ENCODE measurements around the gene BATF2.
"Not testable (repeated sequence)": the region's sequence is repeated elsewhere in the genome, so short reads cannot be mapped to it uniquely, and the experiment has no call there.

BATF2 gene

GRCh38 chr11:65014726-65015227, 18.0 kb upstream of the BATF2 start:
- H3K4me3 ChIP-seq (ENCODE audit: low read depth in 1 of 2, low read length in 2 of 2) = peak overlapping the region; percentile 92 to 97
- no peaks in the 10 kb centered on the region for H3K9me3 ChIP-seq (ENCODE audit: control insufficient read depth in 1 of 2, low read length in 2 of 2)
- H3K27me3 ChIP-seq (ENCODE audit: control insufficient read depth in 1 of 2, insufficient read depth in 2 of 2, low read length in 2 of 2) = no peaks in the 10 kb centered on the region
- peaks cover 10 to 20% of the 10 kb centered on the region in 2 donors for H3K4me1 ChIP-seq (ENCODE audit: control insufficient read depth in 1 of 2, insufficient read depth in 2 of 2, low read length in 2 of 2)
- H3K9ac ChIP-seq (ENCODE audit: low read depth in 1 of 2, low read length in 2 of 2) = peak overlapping the region; percentile 98
- H3K27ac ChIP-seq (ENCODE audit: low read depth, low read length) = peak overlapping the region; percentile 99
- H3K36me3 ChIP-seq (ENCODE audit: control insufficient read depth in 1 of 2, insufficient read depth in 2 of 2, low read length in 2 of 2) = peaks cover 0 to 12% of the 10 kb centered on the region in 2 donors

DNA sequence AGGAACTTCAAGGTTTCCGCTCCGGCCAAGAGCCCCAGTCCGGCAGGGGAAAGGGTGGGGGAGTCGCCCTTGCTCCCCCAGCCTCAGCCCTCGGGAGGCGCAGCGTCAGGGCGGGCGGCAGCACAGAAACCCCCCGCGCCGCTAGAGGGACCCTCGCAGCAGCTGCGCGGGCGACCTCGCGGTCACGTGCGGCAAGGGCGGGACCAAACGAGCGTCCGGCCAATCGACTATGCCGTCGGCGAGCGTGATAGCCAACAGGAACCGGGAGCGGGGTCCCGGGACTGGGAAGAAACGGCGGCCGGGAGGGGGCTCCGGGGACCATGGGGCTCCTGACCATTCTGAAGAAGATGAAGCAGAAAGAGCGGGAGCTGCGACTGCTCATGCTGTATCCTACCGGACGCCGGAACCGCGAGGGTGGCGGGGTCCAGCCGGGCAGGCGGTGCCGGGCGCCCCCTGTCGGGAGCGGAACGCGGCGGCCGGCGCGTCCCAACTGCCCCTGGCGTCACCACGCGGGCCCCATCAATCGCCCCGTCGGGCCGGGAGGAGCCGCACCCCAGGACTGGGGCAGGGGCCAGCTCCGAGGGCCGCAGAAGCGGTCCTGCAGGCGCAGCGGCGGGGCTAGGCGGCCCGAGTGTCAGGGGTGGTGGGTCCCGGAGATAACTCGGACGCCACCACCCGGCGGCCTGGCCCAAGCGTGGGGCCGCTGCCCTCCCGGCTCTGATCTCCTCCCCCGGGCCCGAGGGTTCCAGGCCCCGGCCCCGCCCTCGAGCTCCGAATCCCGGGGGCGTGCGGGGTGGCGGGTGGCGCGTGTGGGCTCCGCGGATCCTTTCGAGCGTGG, 17.3 kb upstream of the BATF2 start, which contains the start of gene ARL2:
Gene ARL2, plus strand, starts transcription at position 273 of the 838 bp plus-strand sequence. Its CDS starts 48 bp downstream, at position 321.
- peak within 1 kb of the TSS; percentile 98 for H3K9ac ChIP-seq (ENCODE audit: low read depth in 1 of 2, low read length in 2 of 2)
- peak within 1 kb of the TSS; percentile 92 to 97 for H3K4me3 ChIP-seq (ENCODE audit: low read depth in 1 of 2, low read length in 2 of 2)
- H3K4me1 ChIP-seq (ENCODE audit: control insufficient read depth in 1 of 2, insufficient read depth in 2 of 2, low read length in 2 of 2) = peaks cover 10 to 20% of the 10 kb centered on the region in 2 donors
- H3K27ac ChIP-seq (ENCODE audit: low read depth, low read length) = peak within 1 kb of the TSS; percentile 99
- no peaks in the 10 kb centered on the region for H3K27me3 ChIP-seq (ENCODE audit: control insufficient read depth in 1 of 2, insufficient read depth in 2 of 2, low read length in 2 of 2)
- H3K36me3 ChIP-seq (ENCODE audit: control insufficient read depth in 1 of 2, insufficient read depth in 2 of 2, low read length in 2 of 2) = peaks cover 0 to 8% of the 10 kb centered on the region in 2 donors
- H3K9me3 ChIP-seq (ENCODE audit: control insufficient read depth in 1 of 2, low read length in 2 of 2) = no peaks in the 10 kb centered on the region

DNA sequence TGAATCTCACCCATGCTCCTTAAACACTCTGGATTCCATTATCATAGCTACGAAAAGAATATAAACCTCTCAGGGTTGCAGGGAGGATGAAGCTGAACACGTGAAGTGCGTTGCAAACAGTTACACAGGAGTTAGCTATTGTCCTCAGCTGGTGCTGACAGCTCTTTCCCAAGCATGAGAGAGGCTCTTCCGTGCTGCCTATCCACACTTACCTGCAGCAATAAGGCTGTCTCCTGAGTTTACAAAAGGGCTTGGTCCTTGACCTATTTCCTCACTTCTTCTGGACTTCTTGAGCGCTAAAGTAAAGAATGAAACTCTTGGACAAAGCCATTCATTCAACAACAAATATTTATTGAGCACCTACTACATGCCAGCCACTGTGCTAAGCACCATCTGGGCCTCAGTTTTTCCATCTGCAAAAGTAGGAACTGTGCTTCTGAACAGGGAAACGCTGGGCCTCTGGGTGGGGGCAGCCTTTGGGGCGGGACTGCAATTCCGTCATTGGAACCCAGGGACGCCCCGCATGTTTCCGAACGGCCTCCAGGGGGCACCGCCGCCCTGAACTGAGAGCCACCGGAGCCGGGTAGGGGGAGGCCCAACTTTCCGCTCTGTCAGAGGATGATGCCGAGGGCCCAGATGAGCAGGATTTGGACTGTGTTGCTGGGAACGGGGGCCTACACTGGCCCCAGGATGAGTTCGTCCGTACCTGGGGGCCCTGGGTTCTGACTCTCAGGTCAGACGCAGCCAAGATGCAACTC, 16.5 kb upstream of the BATF2 start:
- Histone ChIP-seq H3K9me3 (ENCODE audit: control insufficient read depth in 1 of 2, low read length in 2 of 2) (no peaks in the 10 kb centered on the region), H3K27ac (ENCODE audit: low read depth, low read length) (peak overlapping the region; percentile 99), H3K4me3 (ENCODE audit: low read depth in 1 of 2, low read length in 2 of 2) (peak overlapping the region; percentile 92 to 97), H3K9ac (ENCODE audit: low read depth in 1 of 2, low read length in 2 of 2) (peak overlapping the region; percentile 98), H3K27me3 (ENCODE audit: control insufficient read depth in 1 of 2, insufficient read depth in 2 of 2, low read length in 2 of 2) (no peaks in the 10 kb centered on the region), H3K4me1 (ENCODE audit: control insufficient read depth in 1 of 2, insufficient read depth in 2 of 2, low read length in 2 of 2) (peaks cover 10 to 20% of the 10 kb centered on the region in 2 donors), H3K36me3 (ENCODE audit: control insufficient read depth in 1 of 2, insufficient read depth in 2 of 2, low read length in 2 of 2) (peaks cover 0 to 2% of the 10 kb centered on the region in 2 donors)

DNA sequence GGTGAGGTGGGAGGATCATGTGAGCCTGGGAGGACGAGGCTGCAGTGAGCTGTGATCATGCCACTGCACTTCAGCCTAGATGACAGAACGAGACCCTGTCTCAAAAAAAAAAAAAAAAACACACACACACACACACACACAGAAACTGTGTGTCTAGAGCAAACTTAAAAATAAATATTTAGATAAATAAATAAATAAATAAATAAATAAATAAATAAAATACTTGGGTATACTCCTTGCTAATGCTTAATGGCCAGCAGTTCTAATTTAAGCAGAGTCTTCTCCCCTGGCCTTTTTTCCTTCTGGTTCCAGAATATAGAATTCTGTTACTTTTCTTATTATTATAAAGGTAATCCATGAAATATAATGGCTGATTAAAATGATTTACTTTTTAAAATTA, 12.1 kb upstream of the BATF2 start:
- no peaks in the 10 kb centered on the region for H3K36me3 ChIP-seq (ENCODE audit: control insufficient read depth in 1 of 2, insufficient read depth in 2 of 2, low read length in 2 of 2)
- H3K27me3 ChIP-seq (ENCODE audit: control insufficient read depth in 1 of 2, insufficient read depth in 2 of 2, low read length in 2 of 2) = no peaks in the 10 kb centered on the region
- H3K9ac ChIP-seq (ENCODE audit: low read depth in 1 of 2, low read length in 2 of 2) = no peak overlapping the region
- H3K9me3 ChIP-seq (ENCODE audit: control insufficient read depth in 1 of 2, low read length in 2 of 2) = no peaks in the 10 kb centered on the region
- H3K4me3 ChIP-seq (ENCODE audit: low read depth in 1 of 2, low read length in 2 of 2) = no peak overlapping the region
- H3K4me1 ChIP-seq (ENCODE audit: control insufficient read depth in 1 of 2, insufficient read depth in 2 of 2, low read length in 2 of 2) = peaks cover 6 to 8% of the 10 kb centered on the region in 2 donors
- no peak overlapping the region for H3K27ac ChIP-seq (ENCODE audit: low read depth, low read length)

DNA sequence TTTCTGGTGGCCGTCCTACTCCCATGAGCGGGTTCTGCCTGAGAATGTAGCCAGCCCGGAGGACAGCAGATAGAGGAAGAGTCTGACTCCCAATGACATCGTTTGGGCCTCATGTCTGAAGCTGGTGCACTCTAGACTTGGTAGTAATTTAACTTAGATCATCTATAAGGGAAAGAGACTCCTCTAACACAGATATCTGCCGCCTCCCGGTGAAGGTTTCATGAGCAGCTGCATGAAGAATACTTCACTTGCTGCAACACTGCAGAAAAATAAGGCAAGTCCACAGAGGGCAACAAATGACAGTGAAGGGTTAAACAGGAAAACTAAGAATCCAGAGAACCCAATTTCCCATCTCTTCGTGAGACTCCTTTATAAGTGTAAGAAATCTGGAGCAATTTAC, 11.2 kb upstream of the BATF2 start:
- Histone ChIP-seq H3K27ac (ENCODE audit: low read depth, low read length) (no peak overlapping the region), H3K27me3 (ENCODE audit: control insufficient read depth in 1 of 2, insufficient read depth in 2 of 2, low read length in 2 of 2) (no peaks in the 10 kb centered on the region), H3K4me3 (ENCODE audit: low read depth in 1 of 2, low read length in 2 of 2) (no peak overlapping the region), H3K9me3 (ENCODE audit: control insufficient read depth in 1 of 2, low read length in 2 of 2) (no peaks in the 10 kb centered on the region), H3K36me3 (ENCODE audit: control insufficient read depth in 1 of 2, insufficient read depth in 2 of 2, low read length in 2 of 2) (no peaks in the 10 kb centered on the region), H3K4me1 (ENCODE audit: control insufficient read depth in 1 of 2, insufficient read depth in 2 of 2, low read length in 2 of 2) (peaks cover 3% of the 10 kb centered on the region in 2 donors), H3K9ac (ENCODE audit: low read depth in 1 of 2, low read length in 2 of 2) (no peak overlapping the region)

- H3K9me3 ChIP-seq (ENCODE audit: control insufficient read depth in 1 of 2, low read length in 2 of 2); H3K36me3 ChIP-seq (ENCODE audit: control insufficient read depth in 1 of 2, insufficient read depth in 2 of 2, low read length in 2 of 2); H3K4me1 ChIP-seq (ENCODE audit: control insufficient read depth in 1 of 2, insufficient read depth in 2 of 2, low read length in 2 of 2); H3K4me3 ChIP-seq (ENCODE audit: low read depth in 1 of 2, low read length in 2 of 2); H3K9ac ChIP-seq (ENCODE audit: low read depth in 1 of 2, low read length in 2 of 2); H3K27me3 ChIP-seq (ENCODE audit: control insufficient read depth in 1 of 2, insufficient read depth in 2 of 2, low read length in 2 of 2); H3K27ac ChIP-seq (ENCODE audit: low read depth, low read length): not testable (repeated sequence)
Observed at GRCh38 chr11:65003968-65004367, 7.2 kb upstream of the BATF2 start.

DNA sequence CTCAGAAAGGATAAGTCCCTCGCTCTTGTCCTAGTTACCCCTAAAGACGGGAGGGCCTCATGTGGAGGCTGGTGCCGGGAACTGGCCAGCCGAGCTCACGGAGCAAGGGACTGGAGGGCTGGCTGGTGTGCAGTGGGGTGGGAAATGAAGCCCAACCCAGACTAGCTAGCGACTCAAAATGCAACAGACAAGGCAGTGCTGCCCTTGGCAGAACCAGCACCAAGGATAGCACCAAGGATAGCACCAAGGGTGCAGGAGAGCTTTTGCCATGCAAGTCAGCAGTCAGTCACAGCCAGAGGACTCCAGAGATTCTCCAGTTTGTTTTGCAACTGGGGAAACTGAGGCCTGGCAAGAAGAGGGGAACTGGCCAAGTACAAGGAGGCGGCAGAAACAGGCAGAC, 6.5 kb upstream of the BATF2 start:
- Histone ChIP-seq H3K4me1 (ENCODE audit: control insufficient read depth in 1 of 2, insufficient read depth in 2 of 2, low read length in 2 of 2) (peaks cover 13 to 16% of the 10 kb centered on the region in 2 donors), H3K36me3 (ENCODE audit: control insufficient read depth in 1 of 2, insufficient read depth in 2 of 2, low read length in 2 of 2) (no peaks in the 10 kb centered on the region), H3K27ac (ENCODE audit: low read depth, low read length) (no peak overlapping the region), H3K9me3 (ENCODE audit: control insufficient read depth in 1 of 2, low read length in 2 of 2) (no peaks in the 10 kb centered on the region), H3K27me3 (ENCODE audit: control insufficient read depth in 1 of 2, insufficient read depth in 2 of 2, low read length in 2 of 2) (no peaks in the 10 kb centered on the region), H3K4me3 (ENCODE audit: low read depth in 1 of 2, low read length in 2 of 2) (no peak overlapping the region), H3K9ac (ENCODE audit: low read depth in 1 of 2, low read length in 2 of 2) (no peak overlapping the region)

- Histone ChIP-seq H3K9me3 (ENCODE audit: control insufficient read depth in 1 of 2, low read length in 2 of 2) (no peaks in the 10 kb centered on the region), H3K27ac (ENCODE audit: low read depth, low read length) (no peak overlapping the region), H3K9ac (ENCODE audit: low read depth in 1 of 2, low read length in 2 of 2) (no peak overlapping the region), H3K36me3 (ENCODE audit: control insufficient read depth in 1 of 2, insufficient read depth in 2 of 2, low read length in 2 of 2) (no peaks in the 10 kb centered on the region), H3K4me1 (ENCODE audit: control insufficient read depth in 1 of 2, insufficient read depth in 2 of 2, low read length in 2 of 2) (peaks cover 17% of the 10 kb centered on the region in 2 donors), H3K4me3 (ENCODE audit: low read depth in 1 of 2, low read length in 2 of 2) (no peak overlapping the region), H3K27me3 (ENCODE audit: control insufficient read depth in 1 of 2, insufficient read depth in 2 of 2, low read length in 2 of 2) (no peaks in the 10 kb centered on the region)
Observed at GRCh38 chr11:65002706-65003105, 5.9 kb upstream of the BATF2 start.

DNA sequence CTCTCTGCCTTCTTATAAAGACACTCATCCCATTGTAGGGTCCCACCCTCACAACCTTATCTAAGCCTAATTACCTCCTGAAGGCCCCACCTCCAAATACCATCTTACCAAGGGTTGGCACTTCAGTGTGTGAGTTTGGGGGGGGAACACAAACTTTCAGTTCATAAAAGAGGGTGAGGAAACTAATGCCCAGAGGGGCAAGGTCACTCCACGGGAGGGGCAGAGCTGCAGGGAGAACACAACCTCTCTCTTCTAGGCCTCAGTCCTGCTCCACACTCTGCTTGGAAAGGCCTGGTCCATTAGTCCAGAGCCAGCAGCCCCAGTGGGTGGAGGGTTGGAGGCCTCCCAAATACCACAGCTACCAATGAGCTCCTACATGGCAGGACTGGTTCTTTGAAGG, 2.7 kb upstream of the BATF2 start:
- Histone ChIP-seq H3K9ac (ENCODE audit: low read depth in 1 of 2, low read length in 2 of 2) (peak overlapping the region in 1 of 2 donors; percentile 60), H3K27ac (ENCODE audit: low read depth, low read length) (peak overlapping the region; percentile 47), H3K4me1 (ENCODE audit: control insufficient read depth in 1 of 2, insufficient read depth in 2 of 2, low read length in 2 of 2) (peaks cover 33 to 40% of the 10 kb centered on the region in 2 donors), H3K27me3 (ENCODE audit: control insufficient read depth in 1 of 2, insufficient read depth in 2 of 2, low read length in 2 of 2) (no peaks in the 10 kb centered on the region), H3K36me3 (ENCODE audit: control insufficient read depth in 1 of 2, insufficient read depth in 2 of 2, low read length in 2 of 2) (no peaks in the 10 kb centered on the region), H3K4me3 (ENCODE audit: low read depth in 1 of 2, low read length in 2 of 2) (peak overlapping the region in 1 of 2 donors; percentile 18), H3K9me3 (ENCODE audit: control insufficient read depth in 1 of 2, low read length in 2 of 2) (no peaks in the 10 kb centered on the region)
